Nephron progenitor cell (in vitro differentiated cells): ENCODE data around the gene NRTN.

Experiments used
- DNase-seq: peaks from one replicate; pipeline ENCODE4 v3.0.0; 2021
- H3K27ac Mint-ChIP-seq: 2 replicates; pipeline ENCODE4 v1.8.0; 2021; ENCODE audit warnings: mild to moderate bottlenecking, moderate library complexity, mixed read lengths
- H3K27me3 Mint-ChIP-seq: 2 replicates; pipeline ENCODE4 v1.8.0; 2021; ENCODE audit warnings: mild to moderate bottlenecking, low read depth, mixed read lengths; ENCODE audit not compliant: poor library complexity
- H3K36me3 Mint-ChIP-seq: 2 replicates; pipeline ENCODE4 v1.8.0; 2021; ENCODE audit warnings: low read depth, mixed read lengths
- H3K4me1 Mint-ChIP-seq: 2 replicates; pipeline ENCODE4 v1.8.0; 2021; ENCODE audit warnings: mixed read lengths
- H3K4me3 Mint-ChIP-seq: 2 replicates; pipeline ENCODE4 v1.8.0; 2021; ENCODE audit warnings: mild to moderate bottlenecking, moderate library complexity, mixed read lengths
- H3K9me3 Mint-ChIP-seq: 2 replicates; pipeline ENCODE4 v1.8.0; 2021; ENCODE audit warnings: mild to moderate bottlenecking, moderate library complexity, mixed read lengths
- TF ChIP-seq, protein P1 (sequence below): fragments of 200-600 bp; sonication (generic); IDR thresholded peaks from 2 replicates; pipeline ENCODE4 v1.5.0; 2021; ENCODE audit warnings: antibody characterized with exemption

Gene NRTN

DNA sequence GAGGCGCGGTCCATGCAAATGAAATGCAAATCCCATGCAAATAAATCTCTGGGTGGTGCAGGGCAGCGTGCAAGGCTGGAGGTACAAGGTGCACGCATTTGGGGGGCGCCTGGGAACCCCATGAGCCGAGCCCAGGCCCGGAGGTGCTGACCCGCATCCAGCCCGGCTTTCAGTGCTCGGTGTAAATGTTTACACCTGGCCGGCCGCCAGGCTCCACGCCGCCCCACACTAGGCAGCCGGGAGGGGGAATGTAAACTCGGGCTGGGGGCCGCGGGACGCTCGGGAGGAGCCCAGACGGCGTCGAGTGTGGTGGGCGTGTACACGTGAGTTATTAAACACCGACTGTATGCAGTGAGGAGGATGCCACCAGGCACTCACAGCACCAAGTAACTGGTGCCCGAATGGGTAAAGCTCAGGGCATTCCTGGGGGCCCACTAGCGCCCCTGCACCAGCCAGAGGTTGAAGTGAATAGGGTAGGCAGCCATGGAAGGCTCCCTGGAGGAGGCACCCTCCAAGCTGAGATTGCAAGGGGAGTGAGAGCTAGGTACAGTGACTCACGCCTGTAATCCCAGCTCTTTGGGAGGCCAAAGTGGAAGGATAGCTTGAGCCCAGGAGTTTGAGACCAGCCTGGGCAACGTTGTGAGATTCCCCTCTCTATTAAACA, 17.4 kb downstream of the NRTN start:
- TF ChIP-seq, protein P1, sequence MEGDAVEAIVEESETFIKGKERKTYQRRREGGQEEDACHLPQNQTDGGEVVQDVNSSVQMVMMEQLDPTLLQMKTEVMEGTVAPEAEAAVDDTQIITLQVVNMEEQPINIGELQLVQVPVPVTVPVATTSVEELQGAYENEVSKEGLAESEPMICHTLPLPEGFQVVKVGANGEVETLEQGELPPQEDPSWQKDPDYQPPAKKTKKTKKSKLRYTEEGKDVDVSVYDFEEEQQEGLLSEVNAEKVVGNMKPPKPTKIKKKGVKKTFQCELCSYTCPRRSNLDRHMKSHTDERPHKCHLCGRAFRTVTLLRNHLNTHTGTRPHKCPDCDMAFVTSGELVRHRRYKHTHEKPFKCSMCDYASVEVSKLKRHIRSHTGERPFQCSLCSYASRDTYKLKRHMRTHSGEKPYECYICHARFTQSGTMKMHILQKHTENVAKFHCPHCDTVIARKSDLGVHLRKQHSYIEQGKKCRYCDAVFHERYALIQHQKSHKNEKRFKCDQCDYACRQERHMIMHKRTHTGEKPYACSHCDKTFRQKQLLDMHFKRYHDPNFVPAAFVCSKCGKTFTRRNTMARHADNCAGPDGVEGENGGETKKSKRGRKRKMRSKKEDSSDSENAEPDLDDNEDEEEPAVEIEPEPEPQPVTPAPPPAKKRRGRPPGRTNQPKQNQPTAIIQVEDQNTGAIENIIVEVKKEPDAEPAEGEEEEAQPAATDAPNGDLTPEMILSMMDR, result no peak
- H3K36me3 Mint-ChIP-seq, result no peaks in the 10 kb centered on the region
- peaks cover 13% of the 10 kb centered on the region for H3K4me1 Mint-ChIP-seq

DNA sequence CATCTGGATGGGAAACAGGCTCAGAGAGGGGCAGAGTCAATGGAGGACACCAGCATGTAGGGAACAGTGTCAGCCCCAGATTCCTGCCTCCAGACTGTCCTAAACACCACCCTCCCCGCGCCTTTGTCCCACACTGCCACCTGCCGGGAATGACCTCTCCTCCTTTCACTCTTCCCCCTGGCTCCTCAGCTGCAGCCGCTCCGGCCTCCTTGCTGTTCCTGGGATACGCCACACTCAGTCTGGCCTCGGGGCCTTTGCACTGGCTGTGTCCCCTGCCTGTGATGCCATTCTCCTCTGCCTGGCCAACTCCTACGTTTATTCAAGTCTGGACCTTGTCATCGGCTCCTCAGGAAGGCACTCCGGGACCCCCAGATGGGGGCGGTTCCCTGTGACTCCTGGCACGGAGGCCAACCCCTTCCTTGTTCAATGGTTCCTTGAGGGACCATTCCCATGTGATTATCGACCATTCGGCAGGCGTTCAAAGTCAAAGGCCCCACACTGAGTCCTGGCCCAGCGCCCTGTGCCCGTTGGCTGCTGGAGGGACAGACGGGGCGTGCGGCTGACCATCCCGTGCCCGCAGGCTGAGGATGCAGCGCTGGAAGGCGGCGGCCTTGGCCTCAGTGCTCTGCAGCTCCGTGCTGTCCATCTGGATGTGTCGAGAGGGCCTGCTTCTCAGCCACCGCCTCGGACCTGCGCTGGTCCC, 18.9 kb downstream of the NRTN start:
- Mint-ChIP-seq H3K27ac (no peak overlapping the region), H3K27me3 (peaks cover 7% of the 10 kb centered on the region), H3K4me3 (no peak overlapping the region), H3K9me3 (no peaks in the 10 kb centered on the region), H3K36me3 (no peaks in the 10 kb centered on the region), H3K4me1 (peaks cover 14% of the 10 kb centered on the region)
- DNase-seq, result no peak
- TF ChIP-seq, protein P1, result no peak

More for the DNA sequence above, 17.4 kb downstream of the NRTN start:
- Mint-ChIP-seq H3K27me3 (peaks cover 7% of the 10 kb centered on the region), H3K27ac (no peak overlapping the region), H3K9me3 (no peaks in the 10 kb centered on the region), H3K4me3 (no peak overlapping the region)
- DNase-seq, result no peak

DNA sequence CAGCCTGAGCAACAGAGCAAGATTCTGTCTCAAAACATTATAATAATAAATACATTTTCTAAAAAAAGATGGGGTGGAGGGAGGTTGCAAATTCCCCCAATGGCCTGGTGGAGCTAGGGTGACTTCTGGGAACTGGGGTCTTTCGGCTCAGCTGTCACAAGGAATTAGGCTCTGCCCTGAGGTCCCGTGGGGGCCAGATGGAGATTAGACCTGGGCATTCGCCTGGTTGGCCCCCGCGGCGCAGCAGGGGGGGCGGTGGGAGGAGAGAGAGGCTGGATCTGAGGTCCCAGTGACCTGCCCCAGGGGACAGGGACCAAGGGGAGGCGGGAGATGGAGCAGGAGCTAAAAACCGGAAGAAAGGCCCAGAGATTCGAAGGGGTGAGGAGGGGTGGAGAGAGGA, 19.9 kb downstream of the NRTN start:
- DNase-seq, result no peak
- Mint-ChIP-seq H3K9me3 (no peaks in the 10 kb centered on the region), H3K4me1 (peaks cover 14% of the 10 kb centered on the region), H3K36me3 (no peaks in the 10 kb centered on the region), H3K27ac (no peak overlapping the region), H3K4me3 (no peak overlapping the region), H3K27me3 (peaks cover 6% of the 10 kb centered on the region)
- TF ChIP-seq, protein P1, result no peak

DNA sequence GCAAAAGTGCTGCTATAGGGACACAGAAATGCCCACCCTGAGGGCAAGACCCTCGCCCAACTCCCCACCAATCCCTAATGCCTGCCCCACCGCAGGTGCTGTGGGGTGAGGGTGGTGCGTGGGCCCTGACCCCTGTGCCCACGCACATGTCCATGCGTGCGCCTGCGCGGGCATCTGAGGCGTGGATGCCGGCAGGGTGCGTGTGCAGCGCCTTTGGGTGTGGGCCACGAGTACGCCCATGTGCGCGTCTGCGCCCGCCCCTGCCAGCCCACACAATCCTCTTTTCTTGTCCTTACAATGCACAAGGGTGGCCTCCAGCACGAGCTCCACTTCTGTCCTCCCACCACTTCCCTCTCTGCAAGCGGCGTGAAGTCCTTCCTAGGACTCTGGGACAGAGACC, 20.3 kb downstream of the NRTN start:
- Mint-ChIP-seq H3K4me1 (peaks cover 17% of the 10 kb centered on the region), H3K27me3 (peaks cover 9% of the 10 kb centered on the region), H3K27ac (no peak overlapping the region), H3K36me3 (no peaks in the 10 kb centered on the region), H3K4me3 (no peak overlapping the region), H3K9me3 (no peaks in the 10 kb centered on the region)
- DNase-seq, result no peak
- TF ChIP-seq, protein P1, result no peak

DNA sequence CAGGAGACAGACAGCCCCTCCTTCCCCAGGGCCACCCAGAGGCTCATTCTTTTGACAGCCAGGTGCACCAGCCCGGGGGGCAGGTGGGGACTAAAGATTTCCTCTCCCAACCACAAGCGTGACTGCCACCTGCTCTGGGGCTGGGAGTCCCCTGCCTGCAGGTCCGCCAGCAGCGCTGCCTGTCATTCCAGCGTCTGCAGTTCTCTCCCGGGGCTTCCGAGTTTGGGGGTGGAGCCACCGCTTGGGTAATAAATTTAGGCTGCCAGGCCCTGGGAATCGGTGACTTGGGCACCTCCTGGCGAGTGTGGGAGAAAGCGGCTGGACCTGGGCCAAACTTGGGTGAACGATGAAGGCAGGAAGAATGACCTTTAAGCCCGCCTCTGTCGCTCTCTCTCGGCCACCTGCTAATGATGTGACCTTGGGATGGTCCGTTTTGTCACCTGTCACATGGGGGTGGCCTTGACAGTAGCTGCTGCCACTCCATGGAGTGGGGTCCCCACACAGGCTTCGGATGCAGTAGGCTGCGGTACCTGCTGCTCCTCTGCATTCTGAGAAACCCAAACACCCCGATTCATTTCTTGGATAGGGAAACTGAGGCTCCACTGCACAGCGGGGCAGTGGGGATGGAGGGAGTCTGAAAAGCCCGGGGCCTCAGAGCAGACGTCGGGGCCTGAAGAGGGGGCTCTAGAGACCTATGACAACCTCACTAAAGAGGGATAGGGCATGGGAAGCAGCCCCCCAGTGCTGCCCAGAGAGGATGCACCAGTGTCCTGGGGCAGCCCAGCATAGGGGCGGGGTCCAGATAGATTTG, 21.9 kb downstream of the NRTN start:
- Mint-ChIP-seq H3K9me3 (no peaks in the 10 kb centered on the region), H3K36me3 (no peaks in the 10 kb centered on the region), H3K27ac (peak overlapping the region; percentile 95), H3K4me3 (peak overlapping the region; percentile 81), H3K4me1 (peaks cover 20% of the 10 kb centered on the region), H3K27me3 (peaks cover 10% of the 10 kb centered on the region)
- TF ChIP-seq, protein P1, result peak; percentile 33
- peak; percentile 89 for DNase-seq
